GM19193 (cell line): Measurements from ENCODE around the gene SLCO2B1.

Experiments used
- POLR2A ChIP-seq: IDR thresholded peaks from 4 replicates; pipeline ENCODE4 v1.6.1; 2011; ENCODE audit not compliant: insufficient read depth, insufficient read length; ENCODE audit errors: extremely low read depth

The SLCO2B1 gene

DNA sequence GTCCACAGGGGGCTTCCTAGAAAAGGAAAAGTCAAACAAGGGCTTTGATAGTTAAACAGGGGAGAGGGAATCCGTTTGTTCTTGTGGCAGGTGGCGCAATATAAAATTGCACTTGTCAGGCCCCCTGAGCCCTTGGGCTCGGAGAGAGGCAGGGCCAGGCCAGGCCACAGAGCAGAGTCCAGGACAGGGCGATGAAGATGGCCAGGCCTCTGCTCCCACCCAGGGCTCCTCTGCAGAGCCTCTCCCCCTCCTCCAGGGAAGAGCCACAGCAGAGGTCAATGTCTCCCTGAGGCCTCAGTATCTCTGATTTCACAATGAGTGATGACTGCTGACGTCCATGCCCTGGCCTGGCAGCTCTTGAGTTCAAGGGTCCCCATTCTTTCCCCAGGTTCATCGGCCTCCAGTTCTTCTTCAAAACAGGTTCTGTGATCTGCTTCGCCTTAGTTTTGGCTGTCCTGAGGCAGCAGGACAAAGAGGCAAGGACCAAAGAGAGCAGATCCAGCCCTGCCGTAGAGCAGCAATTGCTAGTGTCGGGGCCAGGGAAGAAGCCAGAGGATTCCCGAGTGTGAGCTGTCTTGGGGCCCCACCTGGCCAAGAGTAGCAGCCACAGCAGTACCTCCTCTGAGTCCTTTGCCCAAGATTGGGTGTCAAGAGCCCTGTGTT is 53.2 kb downstream of the SLCO2B1 start:
- no peak for TF ChIP-seq POLR2A

DNA sequence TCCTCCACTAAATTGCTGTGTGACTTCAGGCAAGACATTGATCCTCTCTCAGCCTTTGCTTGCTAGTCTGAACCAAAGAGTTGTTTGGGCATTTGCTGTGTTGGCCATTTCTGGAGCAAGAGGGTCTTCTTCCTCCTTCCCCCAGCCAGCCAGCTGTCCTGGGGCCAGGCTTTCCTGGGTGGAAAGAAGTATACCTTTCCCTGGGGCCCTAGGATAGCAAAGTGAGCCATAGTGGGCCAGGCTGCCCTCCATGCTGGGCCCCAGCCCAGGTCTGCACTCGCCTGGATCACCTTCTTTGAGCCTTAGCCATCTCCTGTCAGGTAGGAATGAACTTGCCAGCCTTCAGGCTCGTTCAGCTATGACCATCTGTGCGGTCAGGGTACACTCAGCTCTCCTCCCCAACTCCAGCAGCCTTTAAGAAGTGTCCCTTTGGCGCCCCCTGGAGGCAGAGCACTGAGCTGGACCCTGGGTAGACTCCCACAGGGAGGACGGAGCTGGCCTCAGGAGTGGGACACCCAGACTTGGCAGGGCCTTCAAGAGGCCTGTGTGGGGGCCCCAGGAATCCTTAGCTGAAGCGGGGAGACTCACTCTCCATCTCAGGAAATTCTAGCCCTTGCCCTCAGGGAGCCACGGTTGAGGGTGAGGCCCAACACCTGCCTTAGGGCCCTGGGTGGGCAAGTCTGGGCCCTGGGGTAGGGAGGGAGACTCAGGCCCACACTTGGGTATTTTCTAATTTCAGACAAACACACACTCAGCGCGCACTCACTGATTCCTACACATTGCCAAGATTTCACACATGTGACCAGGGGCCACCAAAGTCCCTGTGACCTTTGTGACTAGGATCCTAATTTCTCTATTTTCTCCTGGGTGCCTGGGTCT is 54.0 kb downstream of the SLCO2B1 start:
- TF ChIP-seq POLR2A, result no peak

- TF ChIP-seq POLR2A, result no peak
These were observed 54.7 kb downstream of the SLCO2B1 start for GRCh38 chr11:75205564-75206020.

DNA sequence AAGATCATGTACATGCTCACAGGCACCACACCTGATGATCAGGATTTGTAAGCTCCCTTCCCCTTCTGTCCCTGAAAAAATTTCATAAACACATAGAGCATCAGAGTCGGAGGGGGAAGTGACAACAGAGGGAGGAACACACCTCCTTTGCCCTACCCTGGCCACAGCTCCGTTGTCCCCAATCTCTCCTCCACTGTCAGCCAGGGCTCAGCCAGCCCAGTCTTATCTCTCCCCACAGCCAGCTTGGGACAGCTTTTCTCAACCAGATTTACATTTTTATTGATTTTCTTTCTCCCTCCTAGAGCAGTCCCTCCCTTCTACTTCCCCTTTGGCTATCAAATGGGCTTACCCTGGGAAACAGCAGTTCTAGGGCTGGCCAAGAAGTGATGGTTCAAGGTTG is 57.5 kb downstream of the SLCO2B1 start:
- TF ChIP-seq POLR2A, result no peak

- TF ChIP-seq POLR2A, result no peak
These were observed 61.5 kb downstream of the SLCO2B1 start for GRCh38 chr11:75212411-75212810.

DNA sequence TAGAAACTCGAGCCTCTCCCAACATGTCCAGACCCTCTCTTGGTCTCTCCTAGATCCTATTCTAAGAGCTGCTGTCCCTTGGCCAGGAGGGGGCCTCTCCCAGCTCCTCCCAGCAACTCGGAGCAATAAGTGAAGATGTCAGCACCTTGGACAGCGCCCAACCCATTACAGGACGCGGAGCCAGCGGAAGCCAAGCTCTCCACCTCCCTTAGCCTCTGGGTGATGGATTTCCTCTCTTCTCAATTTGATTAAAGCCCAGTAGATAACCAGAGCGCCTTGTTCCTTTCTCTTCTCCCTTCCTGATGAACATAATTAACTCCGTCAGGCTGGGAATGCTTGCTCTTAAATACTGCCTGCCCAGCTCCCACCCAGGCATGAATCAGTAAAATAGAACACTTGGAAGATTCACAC is 63.5 kb downstream of the SLCO2B1 start:
- no peak for TF ChIP-seq POLR2A

DNA sequence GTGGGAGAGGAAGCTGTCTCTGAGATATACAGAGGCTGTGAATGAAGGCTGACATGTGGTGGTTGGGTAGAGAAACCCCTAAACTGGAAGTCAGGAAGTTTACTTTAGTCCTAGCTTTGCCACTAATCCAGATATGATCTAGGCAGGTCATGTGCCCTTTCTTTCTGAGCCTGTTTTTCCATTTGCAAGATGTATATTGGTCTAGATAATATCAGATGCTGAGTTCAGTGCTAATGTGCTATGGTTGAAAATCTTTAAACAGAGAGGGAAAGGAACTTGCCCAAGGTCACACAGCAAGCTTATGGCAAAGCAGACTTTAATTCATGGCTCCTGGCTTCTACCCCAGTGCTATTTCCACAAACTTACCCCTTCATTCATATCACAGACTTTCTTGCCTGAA is 63.9 kb downstream of the SLCO2B1 start:
- TF ChIP-seq POLR2A, result no peak

DNA sequence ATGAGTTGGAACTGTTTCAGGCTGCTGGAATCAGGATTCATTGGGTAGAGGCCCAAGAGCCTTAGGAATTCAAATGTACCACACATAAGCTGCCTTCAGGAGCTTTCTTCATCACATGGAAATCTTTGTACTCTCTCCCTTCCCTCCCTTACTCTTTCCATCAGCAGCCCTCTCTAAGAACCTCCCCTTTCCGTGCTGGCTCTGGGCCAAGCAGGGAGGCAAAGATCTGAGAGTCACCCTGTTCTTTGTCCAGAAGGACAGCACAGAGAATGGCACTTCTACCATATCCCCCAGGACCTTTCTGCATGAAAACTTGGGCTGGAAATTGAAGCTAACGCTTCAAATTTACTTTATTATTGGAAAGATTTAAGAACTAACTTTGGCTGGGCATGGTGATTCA is 69.0 kb downstream of the SLCO2B1 start:
- TF ChIP-seq POLR2A, result no peak

GRCh38 chr11:75223954-75224643 is 73.2 kb downstream of the SLCO2B1 start:
- TF ChIP-seq POLR2A, result no peak

GRCh38 chr11:75225794-75226193 is 74.9 kb downstream of the SLCO2B1 start:
- no peak for TF ChIP-seq POLR2A

- no peak for TF ChIP-seq POLR2A
These were observed 78.6 kb downstream of the SLCO2B1 start for GRCh38 chr11:75229466-75229865.

- TF ChIP-seq POLR2A, result no peak
These were observed 79.7 kb downstream of the SLCO2B1 start for GRCh38 chr11:75230621-75231020.

DNA sequence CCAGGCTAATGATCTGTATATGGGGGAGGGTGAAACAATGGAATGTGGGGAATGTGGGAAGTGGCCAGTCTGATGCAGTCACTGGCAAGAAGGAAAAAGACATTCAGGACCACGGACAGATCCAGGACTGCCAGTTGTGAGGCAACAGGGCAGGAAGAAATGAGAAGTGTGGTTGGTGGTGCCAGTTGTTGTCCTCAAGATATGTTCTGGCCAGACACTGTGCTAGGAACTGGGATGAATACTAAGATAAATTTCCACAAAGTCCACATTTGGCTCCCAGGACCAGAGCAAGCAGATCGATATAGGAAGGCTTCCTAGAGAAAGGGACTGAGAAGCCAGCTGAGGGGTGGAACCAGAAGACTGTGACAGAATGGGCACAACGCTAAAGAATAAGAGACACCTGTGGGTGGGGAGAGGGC is 82.9 kb downstream of the SLCO2B1 start:
- TF ChIP-seq POLR2A, result no peak

- no peak for TF ChIP-seq POLR2A
These were observed 85.2 kb downstream of the SLCO2B1 start for GRCh38 chr11:75236062-75236461.

DNA sequence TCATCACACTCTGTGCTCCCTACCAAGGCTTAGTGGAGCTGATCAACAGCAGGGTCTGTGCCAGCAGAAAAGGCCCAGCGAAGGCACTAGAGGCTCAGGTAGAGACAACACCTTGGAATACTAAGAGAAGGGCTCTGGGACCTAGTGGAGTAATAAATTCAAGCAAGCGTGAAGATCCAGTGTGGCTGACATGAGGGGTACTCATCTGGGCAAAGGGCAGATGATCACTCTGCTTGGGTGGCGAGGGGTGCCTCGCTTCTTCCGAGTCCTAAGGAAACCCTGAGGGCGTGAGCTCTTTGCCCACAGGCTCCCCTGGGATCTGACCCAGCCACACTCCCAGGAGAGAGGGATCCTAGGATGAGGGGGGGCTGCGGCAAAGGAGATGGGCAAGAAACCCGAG is 86.1 kb downstream of the SLCO2B1 start:
- TF ChIP-seq POLR2A, result no peak
